ENCODE measurements around the gene TYMP. TPM values are rescaled to one million over a fixed set of nuclear protein-coding genes. Genes with fewer than 3 reads are reported as not detected.

The TYMP gene
- polyA plus RNA-seq, 4 donors = 1.1 to 3.0 (median 2.4) TPM

- no peak for DNase-seq (ENCODE audit: low read depth in 4 of 4, low spot score in 2 of 4)
These were observed 23.0 kb downstream of the TYMP start for GRCh38 chr22:50506611-50507420.

- no peak for DNase-seq (ENCODE audit: low read depth in 4 of 4, low spot score in 2 of 4)
These were observed 23.8 kb downstream of the TYMP start for GRCh38 chr22:50505776-50506610.

- DNase-seq (ENCODE audit: low read depth in 4 of 4, low spot score in 2 of 4) = no peak
These were observed 24.5 kb downstream of the TYMP start for GRCh38 chr22:50505276-50505775.

GRCh38 chr22:50504369-50505211 lies 25.2 kb downstream of the TYMP start:
- DNase-seq (ENCODE audit: low read depth in 4 of 4, low spot score in 2 of 4) = no peak

- no peak for DNase-seq (ENCODE audit: low read depth in 4 of 4, low spot score in 2 of 4)
These were observed 26.2 kb downstream of the TYMP start for GRCh38 chr22:50503475-50504145.

GRCh38 chr22:50502628-50503474 lies 27.0 kb downstream of the TYMP start:
- no peak for DNase-seq (ENCODE audit: low read depth in 4 of 4, low spot score in 2 of 4)

GRCh38 chr22:50502096-50502495 lies 27.7 kb downstream of the TYMP start:
- DNase-seq (ENCODE audit: low read depth in 4 of 4, low spot score in 2 of 4) = no peak

- DNase-seq (ENCODE audit: low read depth in 4 of 4, low spot score in 2 of 4) = no peak
These were observed 29.4 kb downstream of the TYMP start for GRCh38 chr22:50500452-50500851.

GRCh38 chr22:50498322-50498890 lies 31.4 kb downstream of the TYMP start:
- DNase-seq (ENCODE audit: low read depth in 4 of 4, low spot score in 2 of 4) = peak in 1 of 4 donors; percentile 69

- DNase-seq (ENCODE audit: low read depth in 4 of 4, low spot score in 2 of 4) = no peak
These were observed 32.7 kb downstream of the TYMP start for GRCh38 chr22:50497093-50497492.

- DNase-seq (ENCODE audit: low read depth in 4 of 4, low spot score in 2 of 4) = no peak
These were observed 39.1 kb downstream of the TYMP start for GRCh38 chr22:50490531-50491308.

GRCh38 chr22:50489363-50490243 lies 40.2 kb downstream of the TYMP start:
- no peak for DNase-seq (ENCODE audit: low read depth in 4 of 4, low spot score in 2 of 4)

GRCh38 chr22:50488886-50489285 lies 40.9 kb downstream of the TYMP start:
- no peak for DNase-seq (ENCODE audit: low read depth in 4 of 4, low spot score in 2 of 4)

- DNase-seq (ENCODE audit: low read depth in 4 of 4, low spot score in 2 of 4) = no peak
These were observed 41.7 kb downstream of the TYMP start for GRCh38 chr22:50488006-50488677.

- DNase-seq (ENCODE audit: low read depth in 4 of 4, low spot score in 2 of 4) = no peak
These were observed 42.4 kb downstream of the TYMP start for GRCh38 chr22:50487290-50488005.

Data from left renal cortex interstitium (tissue), 4 donors.